Muscle of arm (tissue), 12 donors: ENCODE results near the gene GCGR. TPM values are rescaled to one million over a fixed set of nuclear protein-coding genes. Genes with fewer than 3 reads are reported as not detected.

Experiments
- DNase-seq: peaks from one replicate; pipeline ENCODE4 v3.0.0-alpha.2; 2013
- polyA plus RNA-seq, 12 donors: library from polyadenylated mRNA; unstranded; fragments of 120-200 nt; gene quantifications; one replicate each; pipeline ENCODE4 v1.2.1, GENCODE V29; 2013; ENCODE audit not compliant: insufficient read length in 12 of 12

GCGR gene
- polyA plus RNA-seq, 12 donors = 0.18 to 0.33 (median 0.22) TPM; not detected in 8

DNA sequence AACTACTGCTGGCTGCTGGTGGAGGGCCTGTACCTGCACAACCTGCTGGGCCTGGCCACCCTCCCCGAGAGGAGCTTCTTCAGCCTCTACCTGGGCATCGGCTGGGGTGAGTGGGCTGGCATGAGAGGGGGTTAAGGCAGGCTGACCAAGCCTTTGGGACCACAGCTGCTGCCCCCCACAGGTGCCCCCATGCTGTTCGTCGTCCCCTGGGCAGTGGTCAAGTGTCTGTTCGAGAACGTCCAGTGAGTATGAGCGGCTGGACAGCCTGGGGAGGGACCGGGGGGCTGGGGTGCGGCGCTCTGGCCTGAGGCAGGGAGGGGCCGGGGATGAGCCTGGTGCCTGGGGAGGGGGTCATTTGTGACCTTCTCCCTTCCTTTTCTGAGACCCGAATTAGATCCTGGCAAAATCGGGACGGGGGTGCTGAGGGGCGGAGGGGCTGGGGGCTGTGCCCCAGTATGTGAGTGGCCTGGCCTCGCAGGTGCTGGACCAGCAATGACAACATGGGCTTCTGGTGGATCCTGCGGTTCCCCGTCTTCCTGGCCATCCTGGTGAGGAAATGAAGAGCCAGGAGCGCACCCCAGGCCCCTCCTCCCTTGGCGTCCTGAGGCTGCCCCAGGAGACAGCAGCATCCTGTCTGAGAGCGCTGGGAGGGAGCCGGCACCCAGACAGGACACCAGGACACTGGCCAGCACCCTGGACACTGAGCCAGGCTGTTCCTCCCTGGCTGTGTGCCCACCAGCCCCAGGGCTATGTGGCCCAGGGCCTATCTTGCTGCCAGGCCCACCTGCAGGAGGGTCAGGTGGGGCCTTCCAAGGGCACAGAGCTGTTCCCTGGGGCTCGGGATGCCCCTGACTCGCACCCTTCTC lies 8.0 kb downstream of the GCGR start:
- no peak for DNase-seq

DNA sequence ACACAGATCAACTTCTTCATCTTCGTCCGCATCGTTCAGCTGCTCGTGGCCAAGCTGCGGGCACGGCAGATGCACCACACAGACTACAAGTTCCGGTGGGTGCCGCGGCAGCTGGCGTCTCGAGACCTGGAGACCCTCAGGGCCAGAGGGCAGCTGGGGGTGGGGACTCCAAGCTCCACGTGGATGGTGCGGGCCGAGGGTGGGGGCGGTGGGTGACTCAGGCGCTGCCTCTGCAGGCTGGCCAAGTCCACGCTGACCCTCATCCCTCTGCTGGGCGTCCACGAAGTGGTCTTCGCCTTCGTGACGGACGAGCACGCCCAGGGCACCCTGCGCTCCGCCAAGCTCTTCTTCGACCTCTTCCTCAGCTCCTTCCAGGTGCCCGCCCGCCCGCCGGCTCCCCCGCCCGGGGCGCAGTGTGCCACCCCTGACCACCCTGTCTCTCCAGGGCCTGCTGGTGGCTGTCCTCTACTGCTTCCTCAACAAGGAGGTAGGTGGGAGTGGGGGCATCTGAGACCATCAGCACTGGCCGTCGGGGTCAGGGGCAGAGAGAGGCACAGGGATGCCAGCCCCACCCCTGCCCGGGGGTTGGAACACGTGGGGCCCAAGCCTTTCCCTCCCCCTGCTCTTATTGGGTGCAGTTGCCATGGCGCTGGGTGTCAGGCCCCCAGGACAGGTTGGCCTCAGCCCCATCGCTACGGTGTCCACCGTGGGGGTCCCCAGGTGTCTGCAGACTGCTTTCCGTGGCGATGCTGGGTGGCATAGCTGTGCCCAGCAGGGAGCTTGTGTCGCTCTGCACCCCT lies 8.8 kb downstream of the GCGR start:
- DNase-seq = no peak

DNA sequence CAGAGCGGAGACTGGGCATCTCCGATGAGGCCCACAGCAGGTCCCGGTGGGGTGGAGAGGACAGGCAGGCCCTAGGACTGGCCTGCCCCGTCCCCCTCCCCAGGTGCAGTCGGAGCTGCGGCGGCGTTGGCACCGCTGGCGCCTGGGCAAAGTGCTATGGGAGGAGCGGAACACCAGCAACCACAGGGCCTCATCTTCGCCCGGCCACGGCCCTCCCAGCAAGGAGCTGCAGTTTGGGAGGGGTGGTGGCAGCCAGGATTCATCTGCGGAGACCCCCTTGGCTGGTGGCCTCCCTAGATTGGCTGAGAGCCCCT lies 9.4 kb downstream of the GCGR start:
- DNase-seq = no peak

DNA sequence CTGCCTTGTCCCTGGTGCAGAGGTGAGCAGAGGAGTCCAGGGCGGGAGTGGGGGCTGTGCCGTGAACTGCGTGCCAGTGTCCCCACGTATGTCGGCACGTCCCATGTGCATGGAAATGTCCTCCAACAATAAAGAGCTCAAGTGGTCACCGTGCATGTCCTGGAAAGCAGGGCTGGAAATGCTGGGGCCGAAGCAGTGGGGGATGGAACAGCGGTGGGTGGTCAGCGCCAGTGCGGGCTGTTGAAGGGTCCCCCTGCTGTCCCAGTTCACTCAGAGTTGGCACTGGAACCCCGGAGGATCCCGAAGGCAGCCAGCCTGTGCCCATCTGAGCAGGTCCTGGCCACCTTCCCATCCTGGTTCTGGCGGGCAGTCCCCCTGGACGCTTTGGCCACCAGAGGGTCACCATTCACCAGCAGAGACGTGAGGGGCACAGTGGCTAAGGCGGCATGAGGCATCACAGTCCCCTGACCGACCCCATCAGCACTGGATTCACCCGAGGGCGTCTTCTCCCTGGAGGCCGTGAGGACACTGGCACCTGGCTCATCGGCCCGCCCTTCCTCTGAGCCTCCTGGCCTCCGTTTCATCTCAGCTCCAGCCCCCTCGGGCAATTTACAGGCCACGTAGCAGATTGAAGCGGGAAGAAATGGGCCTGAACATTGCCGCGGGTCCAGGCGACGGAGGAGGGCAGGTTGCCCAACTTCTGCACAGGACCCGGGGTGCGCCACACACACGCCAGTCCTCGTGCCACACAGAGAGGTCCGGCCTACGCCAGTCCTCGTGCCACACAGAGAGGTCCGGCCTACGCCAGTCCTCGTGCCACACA lies 10.1 kb downstream of the GCGR start:
- no peak for DNase-seq

DNA sequence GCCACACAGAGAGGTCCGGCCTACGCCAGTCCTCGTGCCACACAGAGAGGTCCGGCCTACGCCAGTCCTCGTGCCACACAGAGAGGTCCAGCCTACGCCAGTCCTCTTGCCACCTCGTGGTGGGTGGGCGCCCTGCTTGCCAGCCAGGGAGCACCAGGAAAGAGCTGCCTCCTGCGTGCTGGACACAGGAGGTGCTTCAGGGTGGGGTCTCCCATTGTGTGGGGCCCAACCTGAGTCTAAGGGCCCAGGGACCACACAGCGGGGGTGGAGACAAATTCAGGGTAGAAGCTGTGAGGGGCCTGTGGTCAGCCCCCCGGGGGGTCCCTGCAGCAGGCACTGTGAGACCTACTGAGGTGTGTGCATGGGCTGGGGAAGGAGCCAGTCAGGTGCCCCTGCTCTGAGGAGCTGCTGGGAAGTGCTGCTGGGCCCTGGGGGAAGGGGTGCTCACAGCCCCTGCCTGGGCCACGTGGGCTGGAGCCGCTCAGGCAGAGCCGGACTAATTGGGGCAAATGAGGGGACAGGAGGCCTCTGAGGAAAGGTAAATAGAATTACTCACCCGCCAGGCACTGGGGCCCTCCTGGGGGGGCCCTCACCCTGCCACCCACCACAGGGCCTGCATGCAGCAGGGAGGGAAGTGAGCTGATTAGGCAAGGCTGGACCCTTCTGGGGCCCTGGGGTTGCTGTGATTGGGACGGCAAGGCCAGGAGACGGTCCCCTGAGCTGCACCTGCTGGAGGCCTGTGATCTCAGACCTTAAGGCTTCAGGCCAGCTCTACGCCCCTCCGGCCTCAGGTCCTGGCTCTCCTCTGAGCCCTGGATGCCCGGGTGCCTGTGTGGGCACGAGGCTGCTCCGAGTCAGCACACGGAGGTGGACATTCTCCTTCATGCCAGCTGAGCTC lies 11.0 kb downstream of the GCGR start:
- DNase-seq = no peak

DNA sequence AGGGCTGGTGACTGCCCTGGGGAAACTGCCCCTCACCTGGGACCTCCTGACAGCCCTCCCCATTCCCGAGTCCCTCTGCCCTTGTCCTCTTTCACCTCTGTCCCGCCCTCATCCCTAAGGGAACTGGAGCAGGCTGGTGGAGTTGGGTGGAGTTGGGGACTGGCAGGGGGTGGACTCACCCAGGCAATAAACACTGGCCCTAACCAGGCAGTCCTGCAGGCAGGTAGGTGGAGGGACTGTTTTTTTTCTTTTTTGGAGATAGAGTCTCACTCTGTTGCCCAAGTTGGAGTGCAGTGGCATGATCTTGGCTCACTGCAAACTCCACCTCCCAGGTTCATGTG lies 11.7 kb downstream of the GCGR start:
- DNase-seq = no peak

DNA sequence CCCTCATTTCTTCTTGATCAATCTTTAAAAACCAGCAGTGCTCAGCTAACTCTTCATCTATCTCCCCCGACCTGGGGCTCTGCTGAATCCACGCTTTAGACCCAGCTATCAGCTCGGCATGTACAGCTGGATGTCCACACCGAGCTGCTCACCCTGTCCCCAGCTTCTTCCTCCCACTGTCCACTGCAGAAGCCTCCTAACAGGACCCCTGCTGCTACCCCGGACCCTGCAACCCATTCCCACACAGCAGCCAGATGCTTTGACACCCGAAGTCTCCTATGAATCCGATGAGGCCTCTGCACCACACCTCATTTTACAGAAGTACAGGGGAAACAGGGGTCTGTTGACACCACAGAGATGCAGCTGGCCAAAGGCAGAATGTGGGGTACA lies 13.8 kb downstream of the GCGR start:
- DNase-seq = no peak

DNA sequence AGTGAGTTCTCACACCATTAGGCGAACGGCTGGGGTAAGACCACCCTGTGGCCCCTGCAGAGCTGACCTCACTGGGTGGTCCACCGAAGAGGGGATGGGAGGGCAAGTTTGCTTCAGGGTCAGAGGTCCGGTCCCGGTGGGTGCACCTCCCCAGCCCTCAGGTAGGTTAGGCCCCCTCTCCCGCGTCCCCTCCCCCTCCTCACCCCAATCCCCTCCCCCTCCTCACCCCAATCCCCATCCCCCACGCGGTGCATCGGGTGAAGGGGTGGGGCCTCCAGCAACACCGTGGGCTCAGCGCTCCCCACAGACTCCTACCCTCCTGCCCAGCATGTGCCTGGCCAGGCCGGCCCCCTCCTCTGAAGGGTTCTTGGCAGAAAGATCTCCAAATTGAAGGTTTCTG lies 15.8 kb downstream of the GCGR start:
- DNase-seq = no peak

DNA sequence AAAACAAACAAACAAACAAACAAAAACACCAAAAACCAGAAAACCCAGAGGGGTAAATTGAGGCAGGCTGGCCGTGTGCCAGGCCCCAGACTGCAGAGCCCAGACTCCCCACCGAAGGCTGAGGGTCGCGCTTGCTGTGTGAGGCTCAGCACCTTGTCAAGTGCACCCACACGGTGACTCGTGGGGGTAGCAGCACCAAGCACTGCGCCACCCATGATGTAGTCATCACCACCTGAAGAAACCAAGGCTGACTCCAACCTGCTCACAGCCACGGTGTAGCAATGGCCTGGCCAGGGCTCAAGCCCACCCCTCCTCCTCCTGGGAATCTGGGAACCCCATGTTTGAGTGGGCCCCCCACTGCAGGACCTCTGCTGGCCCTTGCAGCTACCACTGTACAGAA lies 17.2 kb downstream of the GCGR start:
- no peak for DNase-seq

DNA sequence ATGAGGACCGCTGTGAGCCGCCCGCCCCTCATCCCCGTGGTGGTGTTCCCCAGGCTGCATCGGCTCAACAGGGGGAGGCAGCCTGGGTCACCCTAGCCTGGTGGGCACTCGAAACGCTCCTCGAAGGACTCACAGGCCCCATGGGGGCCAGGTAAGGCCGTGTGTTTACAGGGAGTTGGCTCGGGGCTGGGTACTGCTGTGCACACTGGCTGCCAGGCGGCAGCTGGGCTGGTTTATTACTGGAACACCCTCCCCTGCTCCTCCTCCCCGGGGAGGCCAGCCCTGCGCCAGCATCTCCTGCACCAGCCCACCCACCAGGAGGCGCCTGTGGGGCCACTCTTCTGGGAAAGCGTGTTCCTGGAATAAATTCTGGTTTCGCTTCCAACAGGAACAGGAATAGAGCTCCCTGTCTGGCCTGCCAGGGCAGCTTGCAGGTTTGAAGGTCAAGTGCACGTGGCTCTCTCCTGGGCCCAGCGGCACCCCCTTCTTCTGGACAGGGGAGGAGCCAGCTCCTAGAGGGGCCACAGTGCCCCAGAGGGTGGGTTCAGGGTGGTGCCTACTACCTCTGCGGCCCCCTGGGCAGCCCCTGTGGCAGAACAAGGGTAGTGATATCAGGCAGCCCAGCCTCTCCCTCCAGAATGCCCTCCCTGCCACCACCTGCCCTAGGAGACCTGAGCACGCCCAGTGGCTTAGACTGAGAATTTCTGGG lies 17.8 kb downstream of the GCGR start:
- DNase-seq = no peak

DNA sequence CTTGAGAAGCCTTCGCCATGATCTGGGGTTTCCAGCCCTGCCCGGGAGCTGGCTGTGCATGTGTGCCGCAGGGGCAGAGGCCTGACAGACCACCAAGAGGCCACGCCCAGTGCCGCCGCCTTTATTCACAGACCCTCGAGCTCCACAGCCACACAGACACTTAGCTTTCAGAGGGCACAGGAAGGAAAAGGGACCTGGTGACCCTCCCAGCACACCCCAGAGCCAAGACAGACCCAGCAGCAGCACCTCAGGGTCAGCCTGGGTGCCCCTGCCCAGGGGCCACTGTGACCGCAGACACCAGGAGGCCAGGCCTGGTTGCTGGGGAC lies 18.3 kb downstream of the GCGR start:
- no peak for DNase-seq

DNA sequence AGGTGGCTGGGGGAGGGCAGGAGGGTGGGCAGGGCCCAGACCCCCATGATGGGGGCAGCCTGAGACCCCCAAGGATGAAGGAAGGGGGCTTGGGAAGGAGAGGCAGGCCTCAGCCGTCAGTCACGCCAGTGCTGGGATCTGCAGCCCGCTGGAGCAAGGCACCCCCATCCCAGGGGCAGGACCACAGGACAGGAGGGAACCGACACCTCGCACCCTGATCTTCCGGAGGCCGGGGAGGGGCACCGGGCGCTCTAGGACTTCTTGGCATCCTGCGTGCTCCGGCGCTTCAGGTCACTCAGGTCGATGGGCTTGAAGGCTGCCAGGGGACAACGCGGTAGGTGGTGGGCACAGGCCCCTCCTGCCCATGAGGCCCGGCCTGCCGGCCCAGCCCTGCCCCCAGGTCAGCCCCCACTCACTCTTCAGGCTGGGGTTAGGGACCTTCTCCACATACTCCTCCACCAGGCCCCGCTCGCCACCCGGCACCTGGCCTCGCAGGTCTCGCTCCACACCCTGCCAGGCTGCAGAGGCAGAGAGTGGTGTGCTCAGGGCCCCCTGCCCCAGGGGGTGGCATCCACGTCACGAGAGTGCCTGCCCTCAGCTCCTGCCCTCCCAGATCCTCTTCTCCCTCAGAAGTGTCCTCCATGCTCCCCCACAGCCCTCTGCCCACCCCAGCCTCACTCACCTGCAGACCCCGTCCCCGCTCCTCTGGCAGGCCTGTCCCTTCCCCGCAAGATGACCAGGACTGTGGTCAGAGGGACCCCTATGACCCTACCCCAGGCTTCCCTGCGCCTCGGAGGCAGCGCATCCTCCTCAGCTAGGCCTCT lies 19.3 kb downstream of the GCGR start:
- no peak for DNase-seq

DNA sequence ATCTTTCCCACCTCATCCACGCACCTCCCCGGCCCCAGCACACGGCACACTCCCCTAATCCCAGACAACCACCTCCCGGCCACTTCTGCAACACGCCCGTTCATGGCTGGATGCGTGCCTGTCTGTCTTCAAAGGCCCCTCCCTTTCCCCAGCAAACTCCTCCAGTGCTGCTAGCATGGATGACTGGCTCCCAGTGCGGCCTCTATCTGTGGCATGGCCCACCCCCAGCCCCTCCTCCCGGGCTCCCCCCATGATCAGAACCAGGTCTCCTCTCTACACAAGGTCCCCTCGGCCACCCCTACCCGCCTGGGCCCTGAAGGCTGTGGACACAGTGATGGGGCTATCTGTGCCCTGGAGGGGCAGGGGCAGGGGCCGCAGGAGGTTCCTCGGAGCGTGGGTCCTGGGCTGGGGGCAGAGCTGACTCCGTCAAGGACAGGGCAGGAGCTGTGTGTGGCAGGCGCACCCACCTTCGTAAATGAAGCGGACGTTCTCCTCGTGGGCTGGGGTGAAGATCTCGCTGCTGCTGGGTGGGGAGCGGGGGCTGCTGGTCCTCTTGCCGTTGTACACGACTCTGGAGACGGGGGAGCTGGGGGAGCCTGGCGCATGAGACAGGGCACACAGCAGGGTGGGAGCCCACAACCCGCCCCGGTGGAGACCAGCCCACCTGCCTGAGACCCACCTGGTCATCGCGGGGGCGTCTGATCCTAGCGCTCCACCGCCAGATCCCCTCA lies 20.0 kb downstream of the GCGR start:
- DNase-seq = no peak

DNA sequence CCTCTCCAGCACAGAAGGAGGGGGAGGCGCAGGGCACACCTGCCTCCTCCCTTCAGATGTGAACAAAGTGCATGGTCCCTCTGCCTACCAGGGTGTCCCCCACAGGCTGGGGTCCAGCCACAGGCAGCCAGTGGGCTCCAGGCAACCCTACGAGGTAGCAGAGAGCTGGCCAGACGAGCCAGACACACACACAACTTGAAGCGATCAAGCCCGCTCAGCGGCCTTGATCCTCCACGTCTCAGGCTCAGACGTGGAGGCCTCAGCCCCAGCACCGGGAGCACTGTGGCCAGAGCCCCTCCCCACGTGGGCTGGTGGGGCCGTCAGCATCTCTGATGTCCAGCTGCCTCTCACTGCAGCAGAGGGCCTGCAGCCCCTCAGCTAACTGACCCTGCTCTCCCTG lies 20.6 kb downstream of the GCGR start:
- no peak for DNase-seq

DNA sequence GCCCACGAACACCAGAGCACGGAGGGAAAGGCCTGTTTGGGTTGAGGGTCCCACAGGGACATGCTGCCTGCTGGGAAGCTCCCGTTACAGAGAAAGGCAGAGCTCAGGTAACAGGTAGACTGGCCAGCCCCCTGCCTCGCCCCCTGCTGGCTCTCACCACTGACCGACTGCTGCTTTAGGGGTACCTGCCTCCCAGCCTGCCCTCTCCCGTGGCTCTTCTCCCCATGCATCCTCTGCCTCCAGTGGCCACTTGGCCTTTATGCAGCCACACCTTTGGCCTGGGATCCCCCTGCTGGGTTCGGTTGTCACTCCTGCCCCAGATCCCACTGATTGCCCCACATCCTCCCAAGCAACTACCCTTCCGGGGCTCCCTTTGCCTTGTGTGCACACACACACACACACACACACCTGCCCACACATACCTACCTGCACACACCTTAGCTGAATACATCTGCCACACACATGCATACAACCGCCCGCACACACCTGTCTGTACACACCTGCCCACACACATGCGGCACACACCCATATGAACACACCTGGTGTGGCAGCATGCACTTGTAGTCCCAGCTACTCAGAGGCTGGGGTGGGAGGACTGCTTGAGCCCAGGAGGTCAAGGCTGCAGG lies 22.0 kb downstream of the GCGR start:
- DNase-seq = no peak

DNA sequence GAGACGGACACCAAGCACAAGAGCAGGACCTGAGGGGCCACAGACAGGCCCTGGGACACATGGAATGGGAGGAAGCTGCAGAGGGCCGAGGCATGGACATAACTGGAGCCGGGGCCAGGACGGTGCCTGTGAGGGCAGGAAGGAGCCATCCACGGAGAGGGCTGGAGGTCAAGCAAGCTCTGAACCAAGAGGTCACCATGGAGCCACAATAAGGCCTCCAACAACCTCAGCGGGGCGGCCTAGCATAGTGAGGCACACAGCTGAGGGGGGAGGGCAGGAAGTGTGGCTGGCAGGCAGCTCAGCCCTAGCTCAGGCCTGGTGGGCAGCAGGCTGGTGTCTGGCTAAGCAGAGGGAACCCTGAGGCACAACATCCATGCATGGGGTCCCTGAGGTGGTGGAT lies 24.7 kb downstream of the GCGR start:
- no peak for DNase-seq

DNA sequence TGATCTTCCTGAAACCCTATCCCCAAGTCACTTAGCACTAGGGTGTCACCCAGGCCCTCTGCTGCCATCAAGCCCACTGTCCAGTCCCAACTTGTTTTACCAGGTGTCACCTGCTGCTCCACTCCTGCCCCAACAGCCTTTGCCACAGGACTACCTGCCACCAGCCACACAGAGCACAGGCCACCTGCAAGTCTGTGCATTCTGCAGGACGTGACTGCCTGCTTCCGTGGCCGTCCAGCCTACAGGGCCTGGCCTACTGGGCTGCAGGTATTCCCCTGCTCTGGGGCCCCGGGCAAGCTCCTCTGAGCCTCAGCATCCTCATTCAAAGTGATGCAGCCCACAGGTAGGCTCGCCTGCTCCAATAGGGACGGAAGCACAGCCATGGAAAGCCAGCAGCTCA lies 25.9 kb downstream of the GCGR start:
- DNase-seq = no peak

DNA sequence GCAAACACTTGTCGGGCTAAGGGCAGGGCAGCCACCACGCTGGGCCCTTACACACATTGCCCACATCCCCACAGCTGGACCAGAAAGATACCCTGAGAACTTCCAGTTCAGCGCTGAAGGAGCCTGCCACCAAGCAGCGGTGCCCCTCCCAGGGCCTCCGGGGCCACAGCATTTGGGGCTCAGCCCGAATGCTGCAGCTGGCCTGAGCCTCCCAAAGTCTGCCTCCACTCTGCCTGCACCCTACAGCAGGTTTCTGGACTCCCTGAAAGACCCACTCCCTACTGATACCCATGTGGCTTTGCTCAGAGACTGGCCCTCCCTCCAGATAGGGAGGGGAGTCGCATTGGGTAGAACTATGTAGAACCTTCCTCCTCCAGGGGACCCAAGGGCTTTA lies 27.6 kb downstream of the GCGR start:
- DNase-seq = no peak
